HEK293 (cell line): ENCODE measurements around the gene TLE2.

ENCODE experiments used
- CTCF ChIA-PET: fragments of 350-600 bp; formaldehyde crosslinking; extraction: SDS; loops from one replicate; lab custom pipeline; 2021; ENCODE audit warnings: antibody characterized with exemption; lab: Yijun Ruan, JAX
- POLR2A ChIA-PET: fragments of 300-600 bp; formaldehyde crosslinking; extraction: SDS; loops from one replicate; lab custom pipeline; 2020; ENCODE audit warnings: antibody characterized with exemption, inconsistent platforms; lab: Yijun Ruan, JAX
- H3K27ac ChIP-seq: fragments of 200-500 bp; sonication (Bioruptor generic); 2 replicates; pipeline ENCODE4 v1.5.1; 2014; ENCODE audit warnings: low read depth, low read length, control low read depth, inconsistent platforms; ENCODE audit errors: extremely low read depth
- H3K36me3 ChIP-seq, 2 experiments: fragments of 200-500 bp in 1 of 2; sonication (Bioruptor generic) in 1 of 2; 1 replicate in 1 of 2; 2 replicates in 1 of 2; pipeline ENCODE4 v1.5.1; 2014 to 2017; ENCODE audit warnings: inconsistent platforms in 2 of 2, low read length in 2 of 2; ENCODE audit not compliant: control insufficient read depth in 2 of 2, insufficient read depth in 1 of 2
- H3K4me1 ChIP-seq: fragments of 200-500 bp; sonication (Bioruptor generic); 2 replicates; pipeline ENCODE4 v1.5.1; 2014; ENCODE audit warnings: mild to moderate bottlenecking, low read length, inconsistent platforms; ENCODE audit not compliant: control insufficient read depth, insufficient read depth
- H3K4me3 ChIP-seq: 2 replicates; pipeline ENCODE4 v1.5.1; 2011; ENCODE audit warnings: low read depth, mild to moderate bottlenecking, control low read depth, low read length, moderate library complexity
- H3K9me3 ChIP-seq: fragments of 200-500 bp; sonication (Bioruptor generic); 2 replicates; pipeline ENCODE4 v1.5.1; 2014; ENCODE audit warnings: low read depth, low read length, inconsistent platforms; ENCODE audit not compliant: control insufficient read depth, insufficient read depth
- EGR2 ChIP-seq: fragments of 450-650 bp; formaldehyde crosslinking; IDR thresholded peaks from 2 replicates; pipeline ENCODE4 v1.5.1; 2016; ENCODE audit warnings: low read depth, missing biosample characterization, missing genetic modification characterization
- KLF1 ChIP-seq: fragments of 450-650 bp; formaldehyde crosslinking; IDR thresholded peaks from 2 replicates; pipeline ENCODE4 v1.5.1; 2016; ENCODE audit warnings: missing biosample characterization, missing genetic modification characterization
- OSR2 ChIP-seq: fragments of 450-650 bp; formaldehyde crosslinking; IDR thresholded peaks from 2 replicates; pipeline ENCODE4 v1.5.1; 2016; ENCODE audit warnings: missing biosample characterization, missing genetic modification characterization
- TCF7L2 ChIP-seq: IDR thresholded peaks from 2 replicates; pipeline ENCODE4 v1.6.1; 2011; ENCODE audit warnings: low read depth, mild to moderate bottlenecking, inconsistent platforms, low read length, moderate library complexity, borderline replicate concordance
- ZFHX2 ChIP-seq: fragments of 450-650 bp; formaldehyde crosslinking; conservative IDR thresholded peaks from 2 replicates; pipeline ENCODE4 v1.5.1; 2016; ENCODE audit warnings: missing biosample characterization, missing genetic modification characterization
- ZFP41 ChIP-seq: fragments of 450-650 bp; formaldehyde crosslinking; IDR thresholded peaks from 2 replicates; pipeline ENCODE4 v1.5.1; 2016; ENCODE audit warnings: missing biosample characterization, missing genetic modification characterization, borderline replicate concordance
- ZNF133 ChIP-seq: fragments of 450-650 bp; formaldehyde crosslinking; IDR thresholded peaks from 2 replicates; pipeline ENCODE4 v1.5.1; 2016; ENCODE audit warnings: missing biosample characterization, missing genetic modification characterization
- ZNF202 ChIP-seq: fragments of 450-650 bp; formaldehyde crosslinking; IDR thresholded peaks from 2 replicates; pipeline ENCODE4 v1.5.1; 2016; ENCODE audit warnings: missing biosample characterization, missing genetic modification characterization, borderline replicate concordance
- ZNF302 ChIP-seq: fragments of 450-650 bp; formaldehyde crosslinking; IDR thresholded peaks from 2 replicates; pipeline ENCODE4 v1.5.1; 2016; ENCODE audit warnings: missing biosample characterization, missing genetic modification characterization, low read depth
- ZNF416 ChIP-seq: fragments of 450-650 bp; formaldehyde crosslinking; IDR thresholded peaks from 2 replicates; pipeline ENCODE4 v1.5.1; 2016; ENCODE audit warnings: missing biosample characterization, missing genetic modification characterization
- ZNF514 ChIP-seq: fragments of 450-650 bp; formaldehyde crosslinking; IDR thresholded peaks from 2 replicates; pipeline ENCODE4 v1.5.1; 2016; ENCODE audit warnings: missing biosample characterization, missing genetic modification characterization
- ZNF529 ChIP-seq: fragments of 450-650 bp; formaldehyde crosslinking; IDR thresholded peaks from 2 replicates; pipeline ENCODE4 v1.5.1; 2017; ENCODE audit warnings: missing genetic modification characterization, missing biosample characterization; ENCODE audit not compliant: insufficient replicate concordance
- ZNF624 ChIP-seq: fragments of 450-650 bp; formaldehyde crosslinking; IDR thresholded peaks from 2 replicates; pipeline ENCODE4 v1.5.1; 2017; ENCODE audit warnings: missing biosample characterization, missing genetic modification characterization
- ZNF707 ChIP-seq: fragments of 450-650 bp; formaldehyde crosslinking; IDR thresholded peaks from 2 replicates; pipeline ENCODE4 v1.5.1; 2016; ENCODE audit warnings: missing biosample characterization, missing genetic modification characterization
- ZXDB ChIP-seq: fragments of 450-650 bp; formaldehyde crosslinking; IDR thresholded peaks from 2 replicates; pipeline ENCODE4 v1.5.1; 2016; ENCODE audit warnings: missing biosample characterization, missing genetic modification characterization
- TF ChIP-seq, protein P1 (sequence below): fragments of 450-650 bp; formaldehyde crosslinking; conservative IDR thresholded peaks from 2 replicates; pipeline ENCODE4 v1.5.1; 2016; ENCODE audit warnings: low read depth, missing biosample characterization, missing genetic modification characterization
- TF ChIP-seq, protein P2 (sequence below): fragments of 450-650 bp; formaldehyde crosslinking; IDR thresholded peaks from 2 replicates; pipeline ENCODE4 v1.5.1; 2016; ENCODE audit warnings: missing biosample characterization, missing genetic modification characterization
- TF ChIP-seq, protein P3 (sequence below): fragments of 450-650 bp; formaldehyde crosslinking; IDR thresholded peaks from 2 replicates; pipeline ENCODE4 v1.5.1; 2016; ENCODE audit warnings: missing biosample characterization, missing genetic modification characterization, low read depth
- TF ChIP-seq, protein P4 (sequence below): fragments of 450-650 bp; formaldehyde crosslinking; optimal IDR thresholded peaks from 2 replicates; pipeline ENCODE3; 2016; ENCODE audit warnings: missing biosample characterization, mild to moderate bottlenecking, missing genetic modification characterization

The TLE2 gene

DNA sequence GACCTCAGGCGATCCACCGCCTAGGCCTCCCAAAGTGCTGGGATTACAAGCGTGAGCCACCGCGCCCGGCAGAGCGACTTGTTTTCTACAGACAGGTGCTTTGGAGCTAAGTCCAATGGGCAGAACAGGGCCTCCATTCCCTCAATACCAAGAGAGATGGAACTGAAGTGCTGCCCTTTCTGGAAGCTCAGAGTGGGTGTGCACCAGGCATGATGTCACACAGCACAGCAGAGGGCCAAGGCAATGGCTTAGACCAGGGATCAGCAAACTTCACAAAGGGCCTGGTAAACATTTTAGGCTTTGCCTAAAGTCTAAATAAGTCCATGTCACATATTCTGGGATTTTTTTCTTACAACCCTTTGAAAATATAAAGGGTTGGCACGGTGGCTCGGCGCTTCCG lies 30.4 kb downstream of the TLE2 start (continued):
- TF ChIP-seq, protein P1, sequence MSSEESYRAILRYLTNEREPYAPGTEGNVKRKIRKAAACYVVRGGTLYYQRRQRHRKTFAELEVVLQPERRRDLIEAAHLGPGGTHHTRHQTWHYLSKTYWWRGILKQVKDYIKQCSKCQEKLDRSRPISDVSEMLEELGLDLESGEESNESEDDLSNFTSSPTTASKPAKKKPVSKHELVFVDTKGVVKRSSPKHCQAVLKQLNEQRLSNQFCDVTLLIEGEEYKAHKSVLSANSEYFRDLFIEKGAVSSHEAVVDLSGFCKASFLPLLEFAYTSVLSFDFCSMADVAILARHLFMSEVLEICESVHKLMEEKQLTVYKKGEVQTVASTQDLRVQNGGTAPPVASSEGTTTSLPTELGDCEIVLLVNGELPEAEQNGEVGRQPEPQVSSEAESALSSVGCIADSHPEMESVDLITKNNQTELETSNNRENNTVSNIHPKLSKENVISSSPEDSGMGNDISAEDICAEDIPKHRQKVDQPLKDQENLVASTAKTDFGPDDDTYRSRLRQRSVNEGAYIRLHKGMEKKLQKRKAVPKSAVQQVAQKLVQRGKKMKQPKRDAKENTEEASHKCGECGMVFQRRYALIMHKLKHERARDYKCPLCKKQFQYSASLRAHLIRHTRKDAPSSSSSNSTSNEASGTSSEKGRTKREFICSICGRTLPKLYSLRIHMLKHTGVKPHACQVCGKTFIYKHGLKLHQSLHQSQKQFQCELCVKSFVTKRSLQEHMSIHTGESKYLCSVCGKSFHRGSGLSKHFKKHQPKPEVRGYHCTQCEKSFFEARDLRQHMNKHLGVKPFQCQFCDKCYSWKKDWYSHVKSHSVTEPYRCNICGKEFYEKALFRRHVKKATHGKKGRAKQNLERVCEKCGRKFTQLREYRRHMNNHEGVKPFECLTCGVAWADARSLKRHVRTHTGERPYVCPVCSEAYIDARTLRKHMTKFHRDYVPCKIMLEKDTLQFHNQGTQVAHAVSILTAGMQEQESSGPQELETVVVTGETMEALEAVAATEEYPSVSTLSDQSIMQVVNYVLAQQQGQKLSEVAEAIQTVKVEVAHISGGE (tag by site-specific recombination) = no peak
- TF ChIP-seq TCF7L2 = no peak
- TF ChIP-seq KLF1 (tag by site-specific recombination) = no peak

DNA sequence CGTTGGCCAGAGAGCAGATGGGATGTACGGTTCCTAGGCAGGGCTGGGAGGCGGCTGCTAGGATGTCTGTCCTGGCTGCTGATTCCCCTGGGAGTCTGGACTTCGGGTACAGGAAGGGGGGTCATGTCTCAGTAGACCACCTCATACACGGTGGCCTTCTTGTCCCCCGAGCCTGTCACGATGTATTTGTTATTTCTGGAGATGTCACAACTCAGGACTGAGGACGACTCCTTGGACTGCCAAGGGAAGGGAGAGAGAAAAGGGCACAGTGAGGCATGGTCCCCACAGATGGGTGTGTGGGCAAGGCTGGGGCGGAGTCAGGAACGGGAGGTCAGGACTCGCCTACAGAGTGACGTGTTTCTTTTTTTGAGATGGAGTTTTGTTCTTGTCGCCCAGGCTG lies 31.4 kb downstream of the TLE2 start:
- H3K9me3 ChIP-seq = no peaks in the 10 kb centered on the region
- CTCF ChIA-PET = interaction anchor here (0.6 kb wide), 1 partner anchor 20 kb away, joined by 3 read pairs; no protein-coding TSS in a partner anchor
- no peaks in the 10 kb centered on the region for H3K4me1 ChIP-seq
- no peak overlapping the region for H3K27ac ChIP-seq
- TF ChIP-seq ZFP41 = no peak
- TF ChIP-seq KLF1 (tag by site-specific recombination) = peak; percentile 70
- TF ChIP-seq, protein P2, sequence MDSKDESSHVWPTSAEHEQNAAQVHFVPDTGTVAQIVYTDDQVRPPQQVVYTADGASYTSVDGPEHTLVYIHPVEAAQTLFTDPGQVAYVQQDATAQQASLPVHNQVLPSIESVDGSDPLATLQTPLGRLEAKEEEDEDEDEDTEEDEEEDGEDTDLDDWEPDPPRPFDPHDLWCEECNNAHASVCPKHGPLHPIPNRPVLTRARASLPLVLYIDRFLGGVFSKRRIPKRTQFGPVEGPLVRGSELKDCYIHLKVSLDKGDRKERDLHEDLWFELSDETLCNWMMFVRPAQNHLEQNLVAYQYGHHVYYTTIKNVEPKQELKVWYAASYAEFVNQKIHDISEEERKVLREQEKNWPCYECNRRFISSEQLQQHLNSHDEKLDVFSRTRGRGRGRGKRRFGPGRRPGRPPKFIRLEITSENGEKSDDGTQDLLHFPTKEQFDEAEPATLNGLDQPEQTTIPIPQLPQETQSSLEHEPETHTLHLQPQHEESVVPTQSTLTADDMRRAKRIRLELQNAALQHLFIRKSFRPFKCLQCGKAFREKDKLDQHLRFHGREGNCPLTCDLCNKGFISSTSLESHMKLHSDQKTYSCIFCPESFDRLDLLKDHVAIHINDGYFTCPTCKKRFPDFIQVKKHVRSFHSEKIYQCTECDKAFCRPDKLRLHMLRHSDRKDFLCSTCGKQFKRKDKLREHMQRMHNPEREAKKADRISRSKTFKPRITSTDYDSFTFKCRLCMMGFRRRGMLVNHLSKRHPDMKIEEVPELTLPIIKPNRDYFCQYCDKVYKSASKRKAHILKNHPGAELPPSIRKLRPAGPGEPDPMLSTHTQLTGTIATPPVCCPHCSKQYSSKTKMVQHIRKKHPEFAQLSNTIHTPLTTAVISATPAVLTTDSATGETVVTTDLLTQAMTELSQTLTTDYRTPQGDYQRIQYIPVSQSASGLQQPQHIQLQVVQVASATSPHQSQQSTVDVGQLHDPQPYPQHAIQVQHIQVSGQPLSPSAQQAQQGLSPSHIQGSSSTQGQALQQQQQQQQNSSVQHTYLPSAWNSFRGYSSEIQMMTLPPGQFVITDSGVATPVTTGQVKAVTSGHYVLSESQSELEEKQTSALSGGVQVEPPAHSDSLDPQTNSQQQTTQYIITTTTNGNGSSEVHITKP = peak; percentile 95
- peak; percentile 16; the same call in 1 of the 2 replicates for TF ChIP-seq EGR2 (tag by site-specific recombination)
- TF ChIP-seq ZFHX2 (tag by site-specific recombination) = peak; percentile 36; the same call in 1 of the 2 replicates
- POLR2A ChIA-PET = no interaction called here
- H3K4me3 ChIP-seq = no peak overlapping the region
- H3K36me3 ChIP-seq = no peaks in the 10 kb centered on the region

DNA sequence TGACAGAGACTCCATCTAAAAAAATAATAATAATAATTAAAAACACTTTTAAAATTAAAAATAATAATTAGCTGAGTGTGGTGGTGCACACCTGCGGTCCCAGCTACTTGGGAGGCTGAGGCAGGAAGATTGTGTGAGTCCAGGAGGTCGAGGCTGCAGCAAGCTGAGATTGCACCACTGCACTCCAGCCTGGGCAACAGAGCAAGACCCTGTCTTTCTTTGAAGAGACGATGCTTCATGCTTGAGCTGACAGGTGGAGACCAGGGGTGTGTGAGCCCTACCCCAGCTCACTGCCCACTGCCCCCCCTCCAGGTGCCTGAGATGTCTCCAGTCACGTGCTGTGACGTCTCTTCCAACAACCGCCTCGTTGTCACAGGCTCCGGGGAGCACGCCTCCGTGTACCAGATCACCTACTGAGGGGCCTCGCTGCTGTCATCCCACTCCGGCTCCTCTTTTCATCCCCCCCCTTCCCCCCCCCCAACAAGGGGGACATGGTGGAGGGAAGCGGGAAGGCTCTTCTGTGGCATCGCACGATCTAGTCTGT lies 34.4 kb downstream of the TLE2 start:
- H3K4me3 ChIP-seq = no peak overlapping the region
- H3K36me3 ChIP-seq = no peaks in the 10 kb centered on the region
- no peaks in the 10 kb centered on the region for H3K4me1 ChIP-seq
- H3K27ac ChIP-seq = no peak overlapping the region
- H3K9me3 ChIP-seq = no peaks in the 10 kb centered on the region
- ChIA-PET POLR2A (no interaction called here), CTCF (interaction anchor here (0.6 kb wide), 2 partner anchors 41 to 70 kb away, joined by 3 to 4 read pairs; no protein-coding TSS in a partner anchor)
- TF ChIP-seq OSR2 (tag by site-specific recombination) = no peak
- TF ChIP-seq ZXDB (tag by site-specific recombination) = no peak
- no peak for TF ChIP-seq ZNF707 (tag by site-specific recombination)
- no peak for TF ChIP-seq ZNF302 (tag by site-specific recombination)

DNA sequence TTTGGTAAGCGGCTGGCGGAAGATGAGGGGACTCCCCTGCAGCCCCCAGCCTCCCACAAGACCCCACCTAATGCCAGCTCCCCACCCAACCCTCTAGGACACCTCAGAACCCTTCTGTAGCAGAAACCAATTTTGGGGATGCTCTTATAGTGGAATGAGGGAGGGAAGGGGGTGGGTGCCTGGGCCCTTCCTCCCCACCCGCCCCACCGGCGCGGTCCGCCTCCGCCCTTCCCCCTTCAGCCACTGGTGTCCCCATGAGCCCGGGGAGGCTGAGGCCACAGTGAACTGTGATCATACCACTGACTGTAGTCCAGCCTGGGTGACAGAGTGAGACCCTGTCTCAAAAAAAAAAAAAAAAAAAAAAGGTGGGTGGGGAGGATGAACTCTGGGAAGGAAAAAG lies 35.5 kb downstream of the TLE2 start:
- Histone ChIP-seq H3K4me1 (no peaks in the 10 kb centered on the region), H3K4me3 (no peak overlapping the region), H3K9me3 (no peaks in the 10 kb centered on the region), H3K36me3 (no peaks in the 10 kb centered on the region), H3K27ac (no peak overlapping the region)
- POLR2A ChIA-PET = no interaction called here
- CTCF ChIA-PET = no interaction called here
- TF ChIP-seq, protein P3, sequence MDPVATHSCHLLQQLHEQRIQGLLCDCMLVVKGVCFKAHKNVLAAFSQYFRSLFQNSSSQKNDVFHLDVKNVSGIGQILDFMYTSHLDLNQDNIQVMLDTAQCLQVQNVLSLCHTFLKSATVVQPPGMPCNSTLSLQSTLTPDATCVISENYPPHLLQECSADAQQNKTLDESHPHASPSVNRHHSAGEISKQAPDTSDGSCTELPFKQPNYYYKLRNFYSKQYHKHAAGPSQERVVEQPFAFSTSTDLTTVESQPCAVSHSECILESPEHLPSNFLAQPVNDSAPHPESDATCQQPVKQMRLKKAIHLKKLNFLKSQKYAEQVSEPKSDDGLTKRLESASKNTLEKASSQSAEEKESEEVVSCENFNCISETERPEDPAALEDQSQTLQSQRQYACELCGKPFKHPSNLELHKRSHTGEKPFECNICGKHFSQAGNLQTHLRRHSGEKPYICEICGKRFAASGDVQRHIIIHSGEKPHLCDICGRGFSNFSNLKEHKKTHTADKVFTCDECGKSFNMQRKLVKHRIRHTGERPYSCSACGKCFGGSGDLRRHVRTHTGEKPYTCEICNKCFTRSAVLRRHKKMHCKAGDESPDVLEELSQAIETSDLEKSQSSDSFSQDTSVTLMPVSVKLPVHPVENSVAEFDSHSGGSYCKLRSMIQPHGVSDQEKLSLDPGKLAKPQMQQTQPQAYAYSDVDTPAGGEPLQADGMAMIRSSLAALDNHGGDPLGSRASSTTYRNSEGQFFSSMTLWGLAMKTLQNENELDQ (tag by site-specific recombination) = no peak
- TF ChIP-seq ZNF416 = no peak
- TF ChIP-seq, protein P4, sequence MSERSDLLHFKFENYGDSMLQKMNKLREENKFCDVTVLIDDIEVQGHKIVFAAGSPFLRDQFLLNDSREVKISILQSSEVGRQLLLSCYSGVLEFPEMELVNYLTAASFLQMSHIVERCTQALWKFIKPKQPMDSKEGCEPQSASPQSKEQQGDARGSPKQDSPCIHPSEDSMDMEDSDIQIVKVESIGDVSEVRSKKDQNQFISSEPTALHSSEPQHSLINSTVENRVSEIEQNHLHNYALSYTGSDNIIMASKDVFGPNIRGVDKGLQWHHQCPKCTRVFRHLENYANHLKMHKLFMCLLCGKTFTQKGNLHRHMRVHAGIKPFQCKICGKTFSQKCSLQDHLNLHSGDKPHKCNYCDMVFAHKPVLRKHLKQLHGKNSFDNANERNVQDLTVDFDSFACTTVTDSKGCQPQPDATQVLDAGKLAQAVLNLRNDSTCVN (tag by site-specific recombination) = no peak
- TF ChIP-seq ZNF202 (tag by site-specific recombination) = no peak
- TF ChIP-seq ZNF133 = no peak
- no peak for TF ChIP-seq ZNF624 (tag by site-specific recombination)
- TF ChIP-seq ZNF529 (tag by site-specific recombination) = no peak
- TF ChIP-seq ZNF514 (tag by site-specific recombination) = no peak
